Activated naive CD4-positive, alpha-beta T cell treated with anti-CD3 and anti-CD28 coated beads for 36 hours (primary cell): Measurements from ENCODE around the gene SMR3A. TPM values are rescaled to one million over a fixed set of nuclear protein-coding genes. Genes with fewer than 3 reads are reported as not detected.

Source experiments
- CTCF ChIA-PET: fragments of 350-600 bp; sonication (Branson Sonifier 250); formaldehyde crosslinking; loops from one replicate; lab custom pipeline; 2021; ENCODE audit warnings: antibody characterized with exemption; lab: Charles Lee
- DNase-seq: peaks from one replicate; pipeline ENCODE4 v3.0.0-alpha.2; 2020
- H3K27ac Mint-ChIP-seq: one replicate; pipeline ENCODE4 v1.8.0; 2021; ENCODE audit warnings: mild to moderate bottlenecking, mixed read lengths
- H3K27me3 Mint-ChIP-seq: one replicate; pipeline ENCODE4 v1.8.0; 2021; ENCODE audit warnings: low read depth, mixed read lengths
- H3K36me3 Mint-ChIP-seq: one replicate; pipeline ENCODE4 v1.8.0; 2021; ENCODE audit warnings: low read depth, mixed read lengths
- H3K4me1 Mint-ChIP-seq: one replicate; pipeline ENCODE4 v1.8.0; 2021; ENCODE audit warnings: low read depth, mixed read lengths
- H3K4me3 Mint-ChIP-seq: one replicate; pipeline ENCODE4 v1.8.0; 2021; ENCODE audit warnings: mild to moderate bottlenecking, moderate library complexity, mixed read lengths
- H3K9me3 Mint-ChIP-seq: one replicate; pipeline ENCODE4 v1.8.0; 2021; ENCODE audit warnings: mixed read lengths
- intact Hi-C: fragments of 100-400 bp; cut with micrococcal nuclease; formaldehyde crosslinking; loops from one replicate; pipeline ENCODE4 v1.15.1; 2023
- total RNA-seq, 2 experiments: library from RNA; stranded (reverse); gene quantifications; one replicate each; pipeline ENCODE4 v1.2.3, GENCODE V29; 2021

SMR3A gene
- total RNA-seq, 2 experiments from 2014 or later = not detected

DNA sequence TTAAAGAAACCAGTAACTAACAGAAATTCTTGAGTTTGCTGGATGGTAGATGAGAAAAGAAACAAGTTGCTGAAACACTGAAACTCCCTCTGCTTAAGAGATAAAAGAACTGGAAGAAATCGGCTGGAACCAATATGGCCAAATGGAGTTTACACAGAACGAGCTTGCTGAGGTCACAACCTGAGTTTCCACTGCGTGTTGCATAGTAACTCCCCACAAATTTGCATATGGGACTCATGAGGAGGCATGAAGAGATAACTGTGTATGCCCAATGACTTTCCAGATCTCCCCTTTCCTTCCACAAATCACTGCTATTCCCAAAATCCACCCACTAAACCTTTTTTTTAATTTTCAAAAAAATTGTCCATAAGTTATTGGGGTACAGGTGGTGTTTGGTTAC is 12.2 kb downstream of the SMR3A start:
- intact Hi-C loops = no loop called here
- Mint-ChIP-seq H3K27ac (no peak overlapping the region), H3K4me1 (no peaks in the 10 kb centered on the region), H3K4me3 (no peak overlapping the region), H3K27me3 (no peaks in the 10 kb centered on the region), H3K9me3 (peaks cover 4% of the 10 kb centered on the region), H3K36me3 (no peaks in the 10 kb centered on the region)
- CTCF ChIA-PET = no interaction called here
- no peak for DNase-seq

DNA sequence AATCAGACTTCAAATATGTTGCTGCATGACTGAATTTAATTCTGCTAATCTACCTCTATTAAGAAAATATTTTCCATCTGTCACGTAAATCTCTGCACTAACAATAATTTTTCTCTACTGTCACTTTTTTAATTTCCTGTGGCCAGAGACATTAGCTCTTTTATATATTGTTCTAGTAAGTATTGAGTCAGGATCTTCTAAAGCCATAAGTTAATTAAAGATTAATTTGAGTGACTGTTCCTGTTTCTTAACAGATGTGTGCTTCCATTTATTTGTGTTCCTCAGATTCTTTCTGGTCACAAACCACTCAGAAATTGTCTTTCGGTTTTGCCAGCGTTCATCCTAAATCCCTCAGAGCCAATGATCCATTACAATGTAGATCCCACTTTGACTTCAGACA is 20.0 kb downstream of the SMR3A start:
- Mint-ChIP-seq H3K27ac (no peak overlapping the region), H3K9me3 (no peaks in the 10 kb centered on the region), H3K4me3 (no peak overlapping the region), H3K36me3 (no peaks in the 10 kb centered on the region), H3K4me1 (no peaks in the 10 kb centered on the region), H3K27me3 (no peaks in the 10 kb centered on the region)
- intact Hi-C loops = no loop called here
- no peak for DNase-seq
- CTCF ChIA-PET = no interaction called here

DNA sequence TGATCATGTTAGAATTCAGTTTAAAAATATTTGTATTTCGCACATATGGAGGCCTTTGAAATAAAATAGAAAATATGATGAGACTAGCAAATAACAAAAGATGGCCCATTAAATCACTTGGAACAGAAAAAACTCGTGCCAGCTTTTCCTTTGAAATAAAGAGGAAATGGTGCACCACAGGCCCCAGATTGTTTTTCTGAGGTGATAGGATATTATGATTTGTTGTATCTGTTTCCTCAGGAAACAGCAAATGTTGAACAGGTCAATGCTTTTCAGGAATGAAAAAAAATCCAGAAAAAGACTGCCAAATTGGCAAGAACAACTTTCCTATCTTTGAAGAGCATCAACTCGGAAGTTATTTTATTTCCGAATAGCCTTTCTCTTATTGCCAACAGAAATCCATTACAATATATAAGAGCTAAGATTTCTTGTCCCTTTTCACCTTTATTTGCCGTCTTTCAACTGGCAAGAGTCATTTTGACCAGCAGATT is 22.2 kb downstream of the SMR3A start, which contains the start of gene SMR3B:
Gene SMR3B, plus strand, starts transcription at position 441 of the 491 bp plus-strand sequence. CDS start 1,380 bp downstream, outside the sequence.
- H3K9me3 Mint-ChIP-seq = no peaks in the 10 kb centered on the region
- intact Hi-C loops = no loop called here
- CTCF ChIA-PET = no interaction called here

GRCh38 chr4:70392057-70392776 is 31.7 kb downstream of the SMR3A start:
- no peaks in the 10 kb centered on the region for H3K9me3 Mint-ChIP-seq
- H3K4me3 Mint-ChIP-seq = no peak overlapping the region
- no peaks in the 10 kb centered on the region for H3K4me1 Mint-ChIP-seq
- intact Hi-C loops = no loop called here
- no peaks in the 10 kb centered on the region for H3K36me3 Mint-ChIP-seq
- H3K27me3 Mint-ChIP-seq = peaks cover 8% of the 10 kb centered on the region
- CTCF ChIA-PET = no interaction called here
- no peak for DNase-seq
- H3K27ac Mint-ChIP-seq = no peak overlapping the region

More for the DNA sequence above, 22.2 kb downstream of the SMR3A start, which contains the start of gene SMR3B:
- no peaks in the 10 kb centered on the region for H3K36me3 Mint-ChIP-seq
- no peak within 1 kb of the TSS for H3K4me3 Mint-ChIP-seq
- no peak for DNase-seq
- no peaks in the 10 kb centered on the region for H3K4me1 Mint-ChIP-seq
- H3K27ac Mint-ChIP-seq = no peak within 1 kb of the TSS
- peaks cover under 1% of the 10 kb centered on the region for H3K27me3 Mint-ChIP-seq

DNA sequence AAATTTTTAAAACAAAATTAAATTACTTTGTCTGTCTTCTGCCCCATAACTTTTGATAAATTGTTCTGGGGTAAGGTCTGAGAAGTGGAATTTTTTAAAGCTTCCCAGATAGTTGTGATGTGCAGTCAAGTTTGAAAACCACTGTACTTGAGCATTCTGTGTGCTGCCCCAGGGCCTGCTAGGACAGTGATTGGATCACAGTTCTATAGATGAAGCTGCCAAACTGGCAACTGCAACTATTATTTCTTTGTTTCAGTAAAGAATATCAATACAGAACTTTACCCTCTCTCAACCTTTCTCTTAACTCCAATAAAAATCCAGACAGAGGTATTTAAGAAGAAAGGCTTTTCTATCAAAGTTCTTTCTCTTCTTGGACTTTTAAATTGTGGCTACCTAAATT is 37.0 kb downstream of the SMR3A start, which contains the start of gene OPRPN:
Gene OPRPN, plus strand, starts transcription at position 361 of the 400 bp plus-strand sequence. CDS start 1,346 bp downstream, outside the sequence.
- no peaks in the 10 kb centered on the region for H3K36me3 Mint-ChIP-seq

DNA sequence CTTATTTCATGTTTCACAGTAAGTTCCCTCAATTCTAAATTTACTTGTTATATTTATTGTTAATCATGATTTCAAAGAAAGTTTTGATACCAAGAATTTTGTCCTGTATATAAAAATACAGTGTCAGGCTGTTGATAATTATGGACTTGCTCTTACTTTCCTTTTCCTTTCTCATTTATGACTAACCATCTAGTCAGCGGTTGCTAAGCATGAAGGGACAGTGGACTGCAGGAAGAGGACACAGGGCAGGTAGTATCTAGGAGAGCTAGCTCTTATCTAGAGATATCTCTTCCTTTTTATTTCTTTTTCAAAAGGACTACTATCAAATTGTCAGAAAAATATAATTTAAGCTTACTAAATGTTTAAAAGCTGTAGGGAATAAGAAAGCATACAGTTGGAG is 38.8 kb downstream of the SMR3A start:
- H3K9me3 Mint-ChIP-seq = no peaks in the 10 kb centered on the region
- no peak overlapping the region for H3K27ac Mint-ChIP-seq
- no peaks in the 10 kb centered on the region for H3K4me1 Mint-ChIP-seq
- H3K36me3 Mint-ChIP-seq = no peaks in the 10 kb centered on the region
- no peak for DNase-seq
- intact Hi-C loops = no loop called here
- no peaks in the 10 kb centered on the region for H3K27me3 Mint-ChIP-seq
- H3K4me3 Mint-ChIP-seq = no peak overlapping the region
- CTCF ChIA-PET = no interaction called here

More for the DNA sequence above, 37.0 kb downstream of the SMR3A start, which contains the start of gene OPRPN:
- no peak for DNase-seq
- no peaks in the 10 kb centered on the region for H3K4me1 Mint-ChIP-seq
- no peaks in the 10 kb centered on the region for H3K27me3 Mint-ChIP-seq
- no peak within 1 kb of the TSS for H3K27ac Mint-ChIP-seq
- H3K9me3 Mint-ChIP-seq = no peaks in the 10 kb centered on the region
- H3K4me3 Mint-ChIP-seq = no peak within 1 kb of the TSS
- CTCF ChIA-PET = no interaction called here
- intact Hi-C loops = no loop called here

GRCh38 chr4:70402762-70403161 is 42.2 kb downstream of the SMR3A start:
- CTCF ChIA-PET = no interaction called here
- H3K9me3 Mint-ChIP-seq = no peaks in the 10 kb centered on the region
- no peaks in the 10 kb centered on the region for H3K36me3 Mint-ChIP-seq
- H3K27ac Mint-ChIP-seq = no peak overlapping the region
- no peak for DNase-seq
- intact Hi-C loops = no loop called here
- no peaks in the 10 kb centered on the region for H3K27me3 Mint-ChIP-seq
- H3K4me3 Mint-ChIP-seq = no peak overlapping the region
- H3K4me1 Mint-ChIP-seq = no peaks in the 10 kb centered on the region

DNA sequence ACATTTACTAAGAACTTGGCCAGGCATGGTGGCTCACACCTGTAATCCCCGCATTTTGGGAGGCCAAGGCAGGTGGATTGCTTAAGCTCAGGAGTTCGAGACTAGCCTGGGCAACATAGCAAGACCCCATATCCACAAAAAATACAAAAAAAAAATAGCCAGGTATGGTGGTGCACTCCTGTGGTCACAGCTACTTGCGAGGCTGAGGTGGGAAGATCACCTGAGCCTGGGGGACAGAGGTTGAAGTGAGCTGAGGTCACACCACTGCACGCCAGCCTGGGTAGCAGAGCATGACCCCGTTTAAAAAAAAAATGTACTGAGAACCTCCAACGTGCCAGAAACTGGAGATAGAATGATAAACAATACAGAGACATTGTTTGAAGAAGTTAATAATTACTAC is 45.2 kb downstream of the SMR3A start:
- H3K9me3 Mint-ChIP-seq = no peaks in the 10 kb centered on the region
- H3K27ac Mint-ChIP-seq = no peak overlapping the region
- no peaks in the 10 kb centered on the region for H3K27me3 Mint-ChIP-seq
- H3K36me3 Mint-ChIP-seq = no peaks in the 10 kb centered on the region
- CTCF ChIA-PET = no interaction called here
- DNase-seq = no peak
- no peak overlapping the region for H3K4me3 Mint-ChIP-seq
- intact Hi-C loops = no loop called here
- no peaks in the 10 kb centered on the region for H3K4me1 Mint-ChIP-seq

Other genes with a start within 250 kb of the SMR3A start
- not detected for gene PRR27, start 206.5 kb upstream of the SMR3A start, total RNA-seq
- gene ODAM, start 165.0 kb upstream of the SMR3A start, total RNA-seq = not detected
- gene FDCSP, start 134.6 kb upstream of the SMR3A start, total RNA-seq = not detected
- gene CSN3, start 118.2 kb upstream of the SMR3A start, total RNA-seq = not detected
- gene CABS1, start 25.8 kb upstream of the SMR3A start, total RNA-seq = not detected
- gene SMR3B, start 22.4 kb downstream of the SMR3A start, total RNA-seq = not detected
- gene OPRPN, start 37.2 kb downstream of the SMR3A start, total RNA-seq = not detected
- gene MUC7, start 111.4 kb downstream of the SMR3A start, total RNA-seq = not detected
- gene AMTN, start 157.8 kb downstream of the SMR3A start, total RNA-seq = not detected
- not detected for gene AMBN, start 231.5 kb downstream of the SMR3A start, total RNA-seq